Measurements from ENCODE around the gene NIPSNAP3A. TPM values are rescaled to one million over a fixed set of nuclear protein-coding genes. Genes with fewer than 3 reads are reported as not detected.
A peak's percentile ranks its signal among the peaks of the same experiment; 100 is the strongest.

Gene NIPSNAP3A
- total and polyA plus RNA-seq, 2 experiments from 2014 or later = 55.3 to 66.2 TPM

GRCh38 chr9:104745852-104746251 lies 1.6 kb upstream of the NIPSNAP3A start:
- H3K9me2 ChIP-seq (ENCODE audit: insufficient read depth) = no peaks in the 10 kb centered on the region
- no peak overlapping the region for H3K9ac ChIP-seq
- in situ Hi-C loops (cut with MboI) = no loop called here
- H3F3A ChIP-seq (ENCODE audit: insufficient read depth) = peaks cover 2% of the 10 kb centered on the region
- H3K4me1 ChIP-seq (ENCODE audit: insufficient read depth) = peaks cover 13% of the 10 kb centered on the region
- no peak for TF ChIP-seq EZH2 (IDR thresholded peaks at IDR 0.05; ENCODE audit: insufficient read depth, poor library complexity, severe bottlenecking)
- TF ChIP-seq EZH2phosphoT487 (IDR thresholded peaks at IDR 0.05; ENCODE audit: insufficient read depth, low read depth) = no peak
- no peak overlapping the region for H3K27ac ChIP-seq
- no peak for DNase-seq
- H2AFZ ChIP-seq = no peak overlapping the region
- H3K4me3 ChIP-seq = no peak overlapping the region
- no peaks in the 10 kb centered on the region for H4K20me1 ChIP-seq (ENCODE audit: insufficient read depth)
- no peaks in the 10 kb centered on the region for H3K9me3 ChIP-seq (ENCODE audit: low read depth)
- H3K4me2 ChIP-seq (ENCODE audit: unreplicated experiment) = no peak overlapping the region
- 97 to 100% methylated on average over 1 of the region's 1 CpG for WGBS, 2 experiments (ENCODE audit: low coverage in 1 of 2, low lambda C conversion rate in 2 of 2, missing lambda C conversion rate in 2 of 2)
- H3K27me3 ChIP-seq (replicated peaks; ENCODE audit: insufficient read depth) = no peaks in the 10 kb centered on the region
- peaks cover 26% of the 10 kb centered on the region for H3K79me2 ChIP-seq (ENCODE audit: insufficient read depth)
- no peaks in the 10 kb centered on the region for H3K36me3 ChIP-seq (ENCODE audit: low read depth)

- TF ChIP-seq EZH2phosphoT487 (IDR thresholded peaks at IDR 0.05; ENCODE audit: insufficient read depth, low read depth) (no peak), EZH2 (IDR thresholded peaks at IDR 0.05; ENCODE audit: insufficient read depth, poor library complexity, severe bottlenecking) (no peak)
- in situ Hi-C loops (cut with MboI) = no loop called here
- Histone ChIP-seq H3F3A (ENCODE audit: insufficient read depth) (no peaks in the 10 kb centered on the region), H3K4me3 (no peak overlapping the region), H3K9me2 (ENCODE audit: insufficient read depth) (no peaks in the 10 kb centered on the region), H3K9ac (no peak overlapping the region), H3K36me3 (ENCODE audit: low read depth) (peaks cover under 1% of the 10 kb centered on the region; the same call in 1 of the 2 replicates), H3K4me2 (ENCODE audit: unreplicated experiment) (peak overlapping the region; percentile 87), H3K27ac (no peak overlapping the region), H3K9me3 (ENCODE audit: low read depth) (no peaks in the 10 kb centered on the region), H3K27me3 (replicated peaks; ENCODE audit: insufficient read depth) (no peaks in the 10 kb centered on the region), H4K20me1 (ENCODE audit: insufficient read depth) (no peaks in the 10 kb centered on the region), H3K79me2 (ENCODE audit: insufficient read depth) (peaks cover 26% of the 10 kb centered on the region), H2AFZ (no peak overlapping the region), H3K4me1 (ENCODE audit: insufficient read depth) (peaks cover 9% of the 10 kb centered on the region; the same call in 1 of the 2 replicates)
- WGBS, 2 experiments (ENCODE audit: low coverage in 1 of 2, low lambda C conversion rate in 2 of 2, missing lambda C conversion rate in 2 of 2) = 84 to 87% methylated on average over 2 of the region's 2 CpGs
- DNase-seq = no peak
These were observed 1.2 kb upstream of the NIPSNAP3A start for GRCh38 chr9:104746285-104746684.

- DNase-seq = no peak
- Histone ChIP-seq H3K9me3 (ENCODE audit: low read depth) (no peaks in the 10 kb centered on the region), H3K4me1 (ENCODE audit: insufficient read depth) (peaks cover 9% of the 10 kb centered on the region; the same call in 1 of the 2 replicates), H3F3A (ENCODE audit: insufficient read depth) (no peaks in the 10 kb centered on the region), H3K4me2 (ENCODE audit: unreplicated experiment) (peak overlapping the region; percentile 87), H4K20me1 (ENCODE audit: insufficient read depth) (no peaks in the 10 kb centered on the region), H3K9ac (peak overlapping the region; percentile 95), H3K27me3 (replicated peaks; ENCODE audit: insufficient read depth) (no peaks in the 10 kb centered on the region), H3K36me3 (ENCODE audit: low read depth) (peaks cover 6% of the 10 kb centered on the region; the same call in 1 of the 2 replicates), H3K9me2 (ENCODE audit: insufficient read depth) (no peaks in the 10 kb centered on the region), H3K4me3 (peak overlapping the region; percentile 91), H3K27ac (peak overlapping the region; percentile 85; the same call in 1 of the 2 replicates), H3K79me2 (ENCODE audit: insufficient read depth) (peaks cover 26% of the 10 kb centered on the region), H2AFZ (peak overlapping the region; percentile 98)
- no peak for TF ChIP-seq EZH2phosphoT487 (IDR thresholded peaks at IDR 0.05; ENCODE audit: insufficient read depth, low read depth)
- no peak for TF ChIP-seq EZH2 (IDR thresholded peaks at IDR 0.05; ENCODE audit: insufficient read depth, poor library complexity, severe bottlenecking)
- in situ Hi-C loops (cut with MboI) = no loop called here
- 44 to 48% methylated on average over 1 of the region's 1 CpG for WGBS, 2 experiments (ENCODE audit: low coverage in 1 of 2, low lambda C conversion rate in 2 of 2, missing lambda C conversion rate in 2 of 2)
These were observed 685 bp upstream of the NIPSNAP3A start for GRCh38 chr9:104746798-104747197.

- Histone ChIP-seq H3K4me3 (peak overlapping the region; percentile 91), H3K9me2 (ENCODE audit: insufficient read depth) (no peaks in the 10 kb centered on the region), H3K4me1 (ENCODE audit: insufficient read depth) (peaks cover 9% of the 10 kb centered on the region; the same call in 1 of the 2 replicates), H3K9ac (peak overlapping the region; percentile 95), H2AFZ (peak overlapping the region; percentile 98), H3K27me3 (replicated peaks; ENCODE audit: insufficient read depth) (no peaks in the 10 kb centered on the region), H3K27ac (peak overlapping the region; percentile 85), H3K79me2 (ENCODE audit: insufficient read depth) (peaks cover 26% of the 10 kb centered on the region), H3K4me2 (ENCODE audit: unreplicated experiment) (peak overlapping the region; percentile 87), H3K36me3 (ENCODE audit: low read depth) (peaks cover 10% of the 10 kb centered on the region), H3F3A (ENCODE audit: insufficient read depth) (no peaks in the 10 kb centered on the region), H4K20me1 (ENCODE audit: insufficient read depth) (no peaks in the 10 kb centered on the region), H3K9me3 (ENCODE audit: low read depth) (no peaks in the 10 kb centered on the region)
- in situ Hi-C loops (cut with MboI) = no loop called here
- TF ChIP-seq EZH2phosphoT487 (IDR thresholded peaks at IDR 0.05; ENCODE audit: insufficient read depth, low read depth) (no peak), EZH2 (IDR thresholded peaks at IDR 0.05; ENCODE audit: insufficient read depth, poor library complexity, severe bottlenecking) (no peak)
- 0 to 1% methylated on average over 9 of the region's 9 CpGs for WGBS, 2 experiments (ENCODE audit: low coverage in 1 of 2, low lambda C conversion rate in 2 of 2, missing lambda C conversion rate in 2 of 2)
- DNase-seq = no peak
These were observed 278 bp upstream of the NIPSNAP3A start for GRCh38 chr9:104747245-104747564.

Data from GM23248 (cell line).